ENCODE data around the gene MYBBP1A.

MYBBP1A gene

DNA sequence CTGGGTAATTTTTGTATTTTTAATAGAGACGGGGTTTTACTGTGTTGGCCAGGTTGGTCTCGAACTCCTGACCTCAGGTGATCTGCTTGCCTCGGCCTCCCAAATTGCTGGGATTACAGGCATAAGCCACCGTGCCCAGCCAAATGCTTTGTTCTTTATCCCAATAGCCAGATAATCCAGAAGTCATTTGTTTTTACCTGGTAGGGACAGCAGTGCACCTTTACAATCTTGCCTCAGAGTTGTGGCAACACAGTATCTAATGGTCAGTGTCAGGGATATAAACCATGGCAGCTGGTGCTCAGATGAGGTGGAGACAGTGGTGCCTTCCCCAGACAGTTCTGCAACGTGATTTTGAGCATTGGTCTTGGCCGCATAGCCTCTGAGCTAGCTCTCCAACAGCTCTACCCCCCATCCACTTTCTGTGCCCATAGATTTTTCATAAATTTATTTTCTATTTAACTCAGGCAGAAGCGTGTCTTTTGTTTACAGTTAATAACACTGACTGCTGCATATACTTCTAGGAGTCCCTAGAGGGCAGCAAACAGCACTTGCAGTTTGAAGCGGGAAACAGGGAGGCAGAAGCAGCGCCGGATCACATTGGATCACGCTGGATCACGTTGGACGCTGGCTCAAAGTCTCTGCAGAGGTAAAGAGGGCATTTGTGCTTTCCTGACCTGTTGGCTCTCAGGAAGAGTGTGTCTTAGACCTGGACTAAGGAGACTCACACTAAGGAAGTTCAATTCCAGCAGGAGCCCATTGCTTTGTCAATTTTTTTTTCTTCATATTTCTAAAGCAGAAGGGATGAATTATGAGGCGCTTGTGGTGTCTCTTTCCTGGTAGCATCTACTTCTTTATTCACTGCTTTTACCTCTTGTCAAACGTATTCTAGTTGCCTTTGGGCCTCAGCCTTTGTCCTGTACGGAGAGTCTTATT, 10.3 kb upstream of the MYBBP1A start:
- TF ChIP-seq, protein P1, sequence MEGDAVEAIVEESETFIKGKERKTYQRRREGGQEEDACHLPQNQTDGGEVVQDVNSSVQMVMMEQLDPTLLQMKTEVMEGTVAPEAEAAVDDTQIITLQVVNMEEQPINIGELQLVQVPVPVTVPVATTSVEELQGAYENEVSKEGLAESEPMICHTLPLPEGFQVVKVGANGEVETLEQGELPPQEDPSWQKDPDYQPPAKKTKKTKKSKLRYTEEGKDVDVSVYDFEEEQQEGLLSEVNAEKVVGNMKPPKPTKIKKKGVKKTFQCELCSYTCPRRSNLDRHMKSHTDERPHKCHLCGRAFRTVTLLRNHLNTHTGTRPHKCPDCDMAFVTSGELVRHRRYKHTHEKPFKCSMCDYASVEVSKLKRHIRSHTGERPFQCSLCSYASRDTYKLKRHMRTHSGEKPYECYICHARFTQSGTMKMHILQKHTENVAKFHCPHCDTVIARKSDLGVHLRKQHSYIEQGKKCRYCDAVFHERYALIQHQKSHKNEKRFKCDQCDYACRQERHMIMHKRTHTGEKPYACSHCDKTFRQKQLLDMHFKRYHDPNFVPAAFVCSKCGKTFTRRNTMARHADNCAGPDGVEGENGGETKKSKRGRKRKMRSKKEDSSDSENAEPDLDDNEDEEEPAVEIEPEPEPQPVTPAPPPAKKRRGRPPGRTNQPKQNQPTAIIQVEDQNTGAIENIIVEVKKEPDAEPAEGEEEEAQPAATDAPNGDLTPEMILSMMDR (IDR thresholded peaks at IDR 0.05; ENCODE audit: insufficient read depth, low read length, missing control alignments) = peak; percentile 84
- POLR2A ChIA-PET = no interaction called here
- CTCF ChIA-PET = interaction anchor here (0.6 to 7.5 kb wide), 34 partner anchors 10 to 448 kb away, joined by 3 to 268 read pairs (median 6); partner anchors contain the start of genes MYBBP1A, PLD2 and SMTNL2
- peak; percentile 36 for DNase-seq (ENCODE audit: low read depth, low spot score)
- no peak overlapping the region for H3K4me3 ChIP-seq (ENCODE audit: low read depth, low read length)

DNA sequence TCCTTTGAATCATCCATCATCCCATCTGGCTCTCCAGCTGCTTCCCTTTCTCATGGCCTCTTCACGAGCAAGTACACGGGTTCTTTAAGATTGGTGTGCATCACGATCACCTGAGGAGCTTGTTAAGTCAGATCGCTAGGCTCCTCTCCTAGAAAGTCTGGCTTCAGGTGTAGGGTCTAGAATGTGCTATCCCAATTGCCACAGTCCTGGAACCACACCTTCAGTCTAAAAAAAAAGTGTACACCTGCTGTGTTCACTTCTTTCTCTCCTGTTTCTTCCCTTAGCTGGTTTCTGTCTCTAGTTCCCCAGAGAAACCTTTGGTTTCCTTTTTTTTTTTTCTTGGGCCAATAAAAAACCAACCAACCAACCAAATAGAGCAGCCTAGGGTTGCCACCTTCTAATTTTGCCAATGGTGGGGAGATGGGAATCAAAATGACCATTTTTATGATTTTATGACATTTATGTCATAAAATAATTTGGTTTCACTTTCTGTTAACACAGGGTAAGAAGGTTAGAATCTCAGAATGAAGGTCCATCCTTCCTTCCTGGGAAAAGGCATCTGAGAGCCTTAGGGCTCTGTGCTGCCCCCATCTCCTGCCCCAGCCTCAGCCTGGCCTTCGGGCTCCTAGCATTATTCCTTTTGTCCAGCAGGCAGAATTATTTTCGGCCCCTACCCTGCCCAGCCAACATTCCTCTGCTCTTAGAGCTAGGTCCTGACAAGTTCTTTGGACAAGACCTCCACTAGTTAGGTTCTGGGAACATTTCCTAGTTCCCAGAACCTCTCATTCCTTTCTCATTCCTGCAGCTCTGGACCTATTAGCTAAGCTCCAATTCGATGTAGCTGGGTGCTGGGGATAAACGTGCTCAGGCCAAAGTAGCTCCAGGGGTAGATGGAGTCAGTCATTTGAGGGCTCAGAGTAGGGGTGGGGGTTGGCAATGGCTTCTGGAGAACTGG, 7.1 kb upstream of the MYBBP1A start:
- TF ChIP-seq, protein P1 (IDR thresholded peaks at IDR 0.05; ENCODE audit: insufficient read depth, low read length, missing control alignments) = no peak
- H3K4me3 ChIP-seq (ENCODE audit: low read depth, low read length) = no peak overlapping the region
- DNase-seq (ENCODE audit: low read depth, low spot score) = no peak
- CTCF ChIA-PET = interaction anchor here (0.6 to 2.5 kb wide), 14 partner anchors 8 to 343 kb away, joined by 3 to 22 read pairs (median 3); no protein-coding TSS in a partner anchor
- POLR2A ChIA-PET = no interaction called here

DNA sequence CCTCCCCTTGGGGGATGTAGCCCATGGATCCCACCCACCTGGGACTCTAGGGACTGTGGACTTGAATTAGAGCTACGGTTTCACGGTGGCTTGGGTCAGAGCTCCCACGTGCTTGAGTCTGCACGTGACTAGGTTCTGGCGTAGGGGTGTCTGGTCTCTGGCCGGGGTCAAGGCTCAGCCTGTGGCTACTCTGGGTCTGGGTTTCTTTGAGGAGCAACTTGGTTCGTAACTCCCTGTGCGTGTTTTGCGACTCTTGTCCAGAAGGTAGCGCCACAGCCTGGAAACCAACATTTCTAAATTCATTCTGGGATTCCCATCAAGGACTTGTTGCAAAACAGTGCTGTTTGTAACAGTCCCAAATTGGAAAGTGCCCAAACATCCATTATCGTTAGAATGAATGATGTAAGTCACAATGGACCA, 5.7 kb upstream of the MYBBP1A start:
- H3K4me3 ChIP-seq (ENCODE audit: low read depth, low read length) = no peak overlapping the region
- ChIA-PET POLR2A (no interaction called here), CTCF (interaction anchor here (1.0 to 1.2 kb wide), 2 partner anchors 55 to 66 kb away, joined by 3 read pairs; no protein-coding TSS in a partner anchor)
- TF ChIP-seq, protein P1 (IDR thresholded peaks at IDR 0.05; ENCODE audit: insufficient read depth, low read length, missing control alignments) = no peak
- DNase-seq (ENCODE audit: low read depth, low spot score) = no peak

DNA sequence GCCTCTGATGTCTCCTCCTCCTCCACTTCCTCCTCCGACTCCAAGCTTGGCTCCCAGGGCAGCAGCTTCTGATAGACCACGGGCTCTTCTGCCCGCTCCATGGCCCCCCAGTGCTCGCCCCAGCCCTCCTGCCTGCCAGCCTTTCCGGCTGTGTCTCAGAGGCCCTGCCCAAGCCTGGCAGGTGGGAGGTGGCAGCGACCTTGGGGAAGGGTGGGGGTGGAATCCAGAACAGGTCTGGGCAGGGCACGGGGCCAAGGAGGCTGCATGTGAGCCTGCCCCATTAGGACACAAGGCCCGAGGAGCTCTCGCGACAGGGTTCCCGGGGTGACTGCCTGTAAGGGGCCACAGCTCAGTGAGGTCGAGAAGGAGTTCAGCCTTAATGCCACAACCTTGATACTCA, 5.2 kb upstream of the MYBBP1A start, which contains the start of gene GGT6:
TSS of gene GGT6 (minus strand) at position 157 of the 400 bp plus-strand sequence. CDS start at position 101, 56 bp downstream.
- CTCF ChIA-PET = interaction anchor here (1.0 to 1.2 kb wide), 2 partner anchors 55 to 67 kb away, joined by 3 read pairs; no protein-coding TSS in a partner anchor
- TF ChIP-seq, protein P1 (IDR thresholded peaks at IDR 0.05; ENCODE audit: insufficient read depth, low read length, missing control alignments) = no peak

DNA sequence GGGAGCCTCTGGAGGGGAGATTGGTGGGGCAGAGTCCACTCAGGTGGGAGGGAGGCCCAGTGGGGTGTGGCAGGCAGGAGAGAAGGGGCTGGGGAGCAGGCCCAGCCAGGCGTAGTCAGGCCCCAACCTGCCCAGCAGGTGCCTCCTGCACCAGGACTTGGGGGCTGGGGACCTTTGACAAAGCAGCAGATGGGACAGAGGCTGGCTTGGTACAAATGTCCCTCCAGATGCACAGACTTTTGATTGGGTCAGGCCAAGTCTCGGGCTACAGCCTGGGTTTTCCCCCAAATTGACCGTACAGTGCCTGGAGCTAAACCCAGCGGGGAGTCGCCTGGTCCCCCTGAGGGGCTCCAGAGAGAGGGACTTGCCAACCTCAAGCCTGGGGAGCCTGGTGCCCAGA, 4.8 kb upstream of the MYBBP1A start:
- TF ChIP-seq, protein P1 (IDR thresholded peaks at IDR 0.05; ENCODE audit: insufficient read depth, low read length, missing control alignments) = no peak
- H3K4me3 ChIP-seq (ENCODE audit: low read depth, low read length) = no peak overlapping the region
- POLR2A ChIA-PET = no interaction called here
- no peak for DNase-seq (ENCODE audit: low read depth, low spot score)
- CTCF ChIA-PET = interaction anchor here (1.0 to 1.2 kb wide), 2 partner anchors 56 to 67 kb away, joined by 3 read pairs; no protein-coding TSS in a partner anchor

More for the DNA sequence above, 5.2 kb upstream of the MYBBP1A start, which contains the start of gene GGT6:
- H3K4me3 ChIP-seq (ENCODE audit: low read depth, low read length) = no peak within 1 kb of the TSS
- DNase-seq (ENCODE audit: low read depth, low spot score) = no peak
- POLR2A ChIA-PET = no interaction called here

Measured in AG04449 (cell line).